IMR-90 (cell line): ENCODE data around the gene PRSS3.

Source experiments
- BHLHE40 ChIP-seq: fragments of 150-350 bp; IDR thresholded peaks from 2 replicates; pipeline ENCODE4 v1.6.1; 2016; ENCODE audit warnings: mild to moderate bottlenecking, low read depth, low read length
- CEBPB ChIP-seq: IDR thresholded peaks from 2 replicates; pipeline ENCODE4 v1.6.1; 2012; ENCODE audit warnings: low read depth, low read length, improper control_type of control experiment
- CHD1 ChIP-seq: IDR thresholded peaks from 2 replicates; pipeline ENCODE4 v1.6.1; 2012; ENCODE audit warnings: low read depth, low read length, improper control_type of control experiment
- CTCF ChIP-seq: conservative IDR thresholded peaks from 2 replicates; pipeline ENCODE4 v1.5.1; 2012; ENCODE audit warnings: mild to moderate bottlenecking, low read depth, low read length, improper control_type of control experiment
- ELK1 ChIP-seq: fragments of 150-350 bp; IDR thresholded peaks from 2 replicates; pipeline ENCODE4 v1.6.1; 2016; ENCODE audit warnings: low read depth, mild to moderate bottlenecking, low read length, moderate library complexity, borderline replicate concordance
- FOS ChIP-seq: fragments of 150-350 bp; IDR thresholded peaks from 2 replicates; pipeline ENCODE4 v1.6.1; 2016; ENCODE audit warnings: low read depth, low read length
- MAFK ChIP-seq: IDR thresholded peaks from 2 replicates; pipeline ENCODE4 v1.6.1; 2012; ENCODE audit warnings: low read depth, low read length, improper control_type of control experiment
- MAZ ChIP-seq: IDR thresholded peaks from 2 replicates; pipeline ENCODE4 v1.6.1; 2012; ENCODE audit warnings: low read depth, mild to moderate bottlenecking, low read length, improper control_type of control experiment, moderate library complexity, borderline replicate concordance
- POLR2A ChIP-seq: IDR thresholded peaks from 2 replicates; pipeline ENCODE4 v1.6.1; 2012; ENCODE audit warnings: mild to moderate bottlenecking, low read depth, low read length
- RCOR1 ChIP-seq: IDR thresholded peaks from 2 replicates; pipeline ENCODE4 v1.6.1; 2012; ENCODE audit warnings: mild to moderate bottlenecking, low read length, improper control_type of control experiment; ENCODE audit not compliant: insufficient replicate concordance
- SMC3 ChIP-seq: fragments of 150-350 bp; IDR thresholded peaks from 2 replicates; pipeline ENCODE4 v1.6.1; 2016; ENCODE audit warnings: low read depth, mild to moderate bottlenecking, antibody characterized with exemption, low read length, moderate library complexity
- USF2 ChIP-seq: fragments of 150-350 bp; IDR thresholded peaks from 2 replicates; pipeline ENCODE4 v1.6.1; 2017; ENCODE audit warnings: mild to moderate bottlenecking, antibody characterized with exemption, low read length, low read depth

- peak; percentile 28 for TF ChIP-seq CTCF
- TF ChIP-seq MAFK: no peak
- TF ChIP-seq POLR2A: no peak
- TF ChIP-seq CEBPB: no peak
- no peak for TF ChIP-seq ELK1
- TF ChIP-seq BHLHE40: no peak
- TF ChIP-seq SMC3: 0 out of 2 replicates have a peak, but pooled peaks have one; percentile 13
- TF ChIP-seq USF2: no peak
- TF ChIP-seq RCOR1: no peak
- no peak for TF ChIP-seq CHD1
- no peak for TF ChIP-seq FOS
- no peak for TF ChIP-seq MAZ
These were observed 9.4 kb upstream of the PRSS3 start for GRCh38 chr9:33785914-33786313.
